H1 (cell line): ENCODE data around the gene NUDC. TPM values are rescaled to one million over a fixed set of nuclear protein-coding genes. Genes with fewer than 3 reads are reported as not detected.

Experiments used
- CEBPB ChIP-seq: IDR thresholded peaks from 2 replicates; pipeline ENCODE4 v1.6.1; 2012; ENCODE audit warnings: low read depth, low read length
- CHD7 ChIP-seq: fragments of 300-600 bp; sonication (generic); IDR thresholded peaks from 2 replicates; pipeline ENCODE4 v1.7.1; 2012; ENCODE audit warnings: low read length, moderate library complexity, mild to moderate bottlenecking, inconsistent platforms; ENCODE audit not compliant: insufficient replicate concordance
- HDAC6 ChIP-seq: IDR thresholded peaks from one replicate; pipeline ENCODE4 v1.7.1; 2012; ENCODE audit warnings: low read depth, mild to moderate bottlenecking, inconsistent platforms, low read length, moderate library complexity
- KDM4A ChIP-seq: IDR thresholded peaks from one replicate; pipeline ENCODE4 v1.7.1; 2012; ENCODE audit warnings: low read depth, mild to moderate bottlenecking, moderate library complexity, low read length, inconsistent platforms; ENCODE audit not compliant: severe bottlenecking
- KDM5A ChIP-seq: fragments of 200-600 bp; IDR thresholded peaks from 2 replicates; pipeline ENCODE4 v1.7.1; 2012; ENCODE audit warnings: mild to moderate bottlenecking, low read length, inconsistent platforms, mixed read lengths
- PHF8 ChIP-seq: fragments of 200-600 bp; sonication (generic); conservative IDR thresholded peaks from 2 replicates; pipeline ENCODE4 v1.7.1; 2012; ENCODE audit warnings: low read depth, mild to moderate bottlenecking, inconsistent platforms, low read length, moderate library complexity
- RNF2 ChIP-seq: fragments of 200-900, 300-1000 bp; sonication (generic); IDR thresholded peaks from 2 replicates; pipeline ENCODE4 v1.7.1; 2016; ENCODE audit warnings: borderline replicate concordance, low read depth, mild to moderate bottlenecking, antibody characterized with exemption, low read length; ENCODE audit not compliant: poor library complexity, severe bottlenecking; ENCODE audit errors: missing control alignments
- TCF12 ChIP-seq: IDR thresholded peaks from 2 replicates; pipeline ENCODE4 v1.6.1; 2011; ENCODE audit warnings: low read depth, mild to moderate bottlenecking, low read length
- TEAD4 ChIP-seq: IDR thresholded peaks from 2 replicates; pipeline ENCODE4 v1.6.1; 2012; ENCODE audit warnings: low read depth, low read length, inconsistent platforms, mixed read lengths
- polyA plus RNA-seq, 7 experiments: library from polyadenylated mRNA; depleted of rRNA in 3 of 7; stranded (reverse) in 5 of 7; unstranded in 2 of 7; fragments of >200 nt in 5 of 7; fragments of 200-250 nt in 2 of 7; gene quantifications; 1 replicate in 5 of 7; 2 replicates in 1 of 7; 4 replicates in 1 of 7; pipeline versions ENCODE4 v1.2.1 to v1.2.3, GENCODE V29; 2011 to 2013; ENCODE audit warnings: missing spikeins in 2 of 7, mixed read lengths in 2 of 7
- total RNA-seq: library from RNA; stranded (reverse); fragmentation: NEBNext Ultra II Directional; extraction: Animal tissue kit (Norgen Biotek cat#: 25700); gene quantifications from 2 replicates; pipeline ENCODE4 v1.2.1, GENCODE V29; 2021

NUDC gene
- total and polyA plus RNA-seq, 2 of the 8 experiments (the other 6 are each of a cell fraction or from before 2014, with no cell fraction given): 43.2 to 131 TPM

- TF ChIP-seq CHD7 (no peak), TEAD4 (no peak), KDM5A (no peak), RNF2 (no peak), TCF12 (no peak), CEBPB (no peak), PHF8 (no peak), KDM4A (no peak), HDAC6 (no peak)
Measured at GRCh38 chr1:26953374-26953773, 31.8 kb downstream of the NUDC start (continued).
